Stimulated activated CD4-positive, alpha-beta T cell treated with anti-CD3 and anti-CD28 coated beads, Interleukin-15, amount 100 ng/mL, for 24 hours (primary cell): ENCODE data around the gene ROR1.

Experiments used
- DNase-seq: peaks from one replicate; pipeline ENCODE4 v3.0.0-alpha.2; 2020

The ROR1 gene

GRCh38 chr1:64038965-64039364 lies 265.1 kb downstream of the ROR1 start:
- DNase-seq: no peak

DNA sequence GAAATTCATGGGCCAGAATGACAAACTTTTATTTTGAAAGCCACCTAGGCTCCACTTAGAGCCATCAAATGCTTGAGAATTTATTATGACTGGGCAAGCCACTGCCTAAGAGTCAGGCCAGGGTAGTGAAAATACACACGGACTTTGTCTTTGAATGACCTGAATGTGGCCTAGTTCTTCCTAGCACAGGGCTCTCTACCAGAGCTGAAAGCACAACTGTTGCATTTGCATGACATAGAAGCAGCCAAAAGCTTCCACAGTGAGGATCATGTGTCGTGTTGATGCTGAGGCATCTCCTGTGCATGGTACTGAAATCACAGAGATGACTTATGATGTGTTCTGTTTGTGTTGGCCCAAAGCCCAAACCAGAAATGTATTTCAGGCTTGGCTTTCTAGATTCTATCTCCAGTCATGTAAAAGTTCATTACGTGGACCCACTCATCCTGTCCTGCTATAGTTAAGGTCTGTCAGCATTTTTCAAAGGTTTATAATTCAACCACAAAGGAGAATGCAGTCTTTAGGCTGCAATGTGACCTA lies 265.6 kb downstream of the ROR1 start:
- no peak for DNase-seq

DNA sequence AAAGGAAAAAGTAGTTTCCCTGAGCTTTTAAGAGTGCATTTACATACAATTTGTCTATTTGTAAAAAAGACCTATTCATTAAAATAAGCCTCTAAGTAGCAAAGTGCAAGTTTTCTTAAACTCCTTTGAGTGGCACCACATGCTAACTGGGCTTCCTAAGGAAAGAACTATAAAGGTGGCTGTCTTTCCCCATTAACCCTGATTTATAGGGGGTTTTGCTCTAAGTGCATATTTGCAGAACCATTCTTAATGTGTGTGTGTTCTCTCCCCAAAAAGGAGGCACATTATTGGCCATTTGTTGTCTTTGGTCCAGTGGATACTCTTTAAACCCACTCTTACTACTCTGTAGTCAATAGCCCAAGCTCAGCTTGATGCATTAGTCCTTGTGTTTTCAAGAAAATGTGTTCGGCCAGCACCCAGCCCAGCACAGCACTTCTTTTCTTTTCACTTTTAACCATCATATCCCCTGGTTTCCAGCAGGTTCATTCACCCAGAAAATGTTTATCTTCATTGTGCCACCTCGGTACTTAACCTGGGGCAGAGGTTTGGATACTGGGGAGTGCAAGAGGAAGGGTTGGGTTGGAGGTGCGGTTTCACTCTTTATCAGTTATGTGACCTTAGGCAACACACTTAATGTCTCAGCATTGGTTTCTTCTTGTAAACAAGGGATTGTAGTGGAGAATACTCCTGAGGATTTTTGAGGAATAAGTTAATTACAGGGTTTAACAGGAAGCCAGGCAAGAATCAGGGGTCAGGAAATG lies 267.7 kb downstream of the ROR1 start:
- DNase-seq: no peak

GRCh38 chr1:64042331-64043100 lies 268.7 kb downstream of the ROR1 start:
- no peak for DNase-seq

DNA sequence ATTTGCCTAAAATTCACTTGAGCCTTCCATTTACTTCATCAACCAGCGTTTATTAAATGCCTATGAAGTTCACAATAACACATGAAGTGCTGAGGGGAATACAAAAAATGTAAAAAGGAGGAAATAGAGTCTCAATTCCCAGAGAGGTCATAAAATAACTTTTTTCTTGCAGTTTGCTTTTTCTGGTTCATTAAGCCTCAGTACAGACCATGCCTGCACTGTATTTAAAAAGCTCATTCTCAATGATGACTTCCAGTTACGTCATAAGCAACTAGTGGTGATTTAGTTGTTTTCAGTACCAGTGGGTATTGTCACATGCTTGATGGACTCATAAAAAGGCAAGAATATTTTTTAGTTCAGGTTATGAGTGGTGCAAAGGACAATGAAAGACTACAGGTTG lies 269.5 kb downstream of the ROR1 start:
- no peak for DNase-seq

DNA sequence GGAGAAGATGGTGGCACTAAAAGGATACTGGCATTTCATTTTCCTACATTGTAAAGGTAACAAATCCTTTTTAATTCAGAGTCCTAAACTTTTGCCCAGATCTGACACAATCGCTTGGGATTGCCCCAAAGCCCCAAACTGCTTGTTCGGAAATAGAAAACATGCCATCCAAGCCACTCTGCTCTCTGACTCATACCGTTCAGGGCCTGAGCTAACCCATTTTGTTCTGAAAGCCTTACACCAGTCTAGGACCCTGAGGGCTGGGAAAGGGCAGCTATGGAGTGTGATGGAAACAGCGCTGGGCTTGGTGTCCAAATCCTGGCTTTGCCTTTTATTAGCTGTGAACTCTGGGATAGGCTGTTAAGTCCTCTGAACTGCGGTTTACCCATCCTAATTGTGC lies 270.2 kb downstream of the ROR1 start:
- no peak for DNase-seq

GRCh38 chr1:64046243-64046642 lies 272.4 kb downstream of the ROR1 start:
- no peak for DNase-seq

DNA sequence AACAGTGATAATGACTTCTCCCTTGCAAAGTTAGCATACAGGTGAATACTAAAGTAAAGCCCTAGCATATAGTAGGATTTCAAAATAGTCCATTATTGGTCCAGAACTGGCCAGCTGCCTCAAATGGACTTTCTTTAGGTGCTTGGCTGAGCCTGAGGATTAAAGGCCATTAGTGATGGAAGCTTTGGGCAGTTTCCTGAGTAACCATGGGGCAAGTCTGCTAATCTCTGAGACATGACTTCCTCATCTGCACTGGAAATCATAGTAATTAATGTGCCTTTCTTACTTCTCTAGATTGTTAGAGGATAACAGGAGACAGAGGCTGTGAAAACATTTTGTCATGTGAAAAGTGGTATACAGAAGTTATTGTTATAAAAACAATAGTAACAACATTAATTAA lies 273.1 kb downstream of the ROR1 start:
- no peak for DNase-seq

DNA sequence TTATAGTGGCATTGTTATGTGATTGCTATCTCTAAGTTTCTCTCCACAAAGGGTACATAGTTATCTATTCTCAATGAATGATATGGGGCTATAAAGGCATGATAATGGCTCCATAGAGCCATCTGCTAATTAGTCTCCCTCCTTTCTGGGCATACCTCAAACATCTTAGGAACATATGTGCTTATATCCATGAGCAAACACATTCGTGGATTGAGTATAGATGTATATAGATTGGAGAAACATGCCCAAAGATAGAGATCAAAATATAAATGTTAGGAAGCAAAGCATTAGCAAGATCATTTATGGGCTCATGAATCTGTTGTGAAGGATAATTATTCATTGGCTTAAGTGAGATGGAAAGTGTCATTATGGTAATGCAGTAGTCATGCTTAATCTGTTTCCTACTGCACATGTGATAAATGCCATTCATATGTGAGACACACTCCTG lies 273.8 kb downstream of the ROR1 start:
- no peak for DNase-seq

DNA sequence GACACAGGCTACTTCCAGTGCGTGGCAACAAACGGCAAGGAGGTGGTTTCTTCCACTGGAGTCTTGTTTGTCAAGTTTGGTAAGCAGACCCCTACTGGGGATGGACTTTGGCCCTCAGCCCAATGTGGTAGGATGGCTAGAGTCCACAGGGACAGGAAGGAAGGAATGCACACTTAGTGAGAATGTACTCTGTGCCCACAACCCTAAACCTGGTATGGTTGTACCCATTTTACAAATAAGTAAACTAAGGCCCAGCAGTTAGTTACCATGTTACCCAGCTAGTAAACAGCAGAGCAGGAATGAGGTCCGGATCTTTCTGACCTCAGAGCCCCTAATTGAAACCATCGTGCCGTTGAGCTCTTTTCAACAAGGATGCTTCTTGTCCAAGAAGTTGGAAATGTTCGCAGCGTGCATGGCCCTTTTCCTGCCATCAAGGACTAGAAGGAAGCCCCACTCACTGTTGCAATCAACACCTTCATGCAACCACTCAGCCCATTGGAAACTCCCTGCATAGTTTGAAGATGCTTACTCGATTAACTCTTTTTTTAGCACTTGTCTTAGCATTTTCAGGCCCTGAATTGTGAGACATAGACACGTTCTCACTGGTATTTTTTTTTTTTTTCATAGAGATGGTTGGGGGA lies 276.2 kb downstream of the ROR1 start:
- DNase-seq: no peak

DNA sequence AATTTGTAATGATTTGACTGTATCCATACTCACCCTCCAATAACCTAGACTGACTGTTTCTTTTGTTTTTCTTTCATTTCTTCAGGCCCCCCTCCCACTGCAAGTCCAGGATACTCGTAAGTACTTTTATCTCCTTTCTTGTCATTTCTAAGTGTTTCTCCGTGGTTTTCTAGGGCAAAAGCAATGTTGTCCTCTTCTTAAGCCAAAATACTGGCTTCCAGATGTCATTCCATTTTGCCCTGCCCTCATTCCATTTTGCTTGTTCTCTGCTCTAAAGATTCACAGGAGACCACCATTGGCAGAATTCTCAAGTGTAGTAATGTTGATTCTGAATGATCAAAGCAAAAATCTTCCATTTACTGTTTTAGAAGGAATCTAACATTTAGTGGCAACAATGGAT lies 276.8 kb downstream of the ROR1 start:
- no peak for DNase-seq

DNA sequence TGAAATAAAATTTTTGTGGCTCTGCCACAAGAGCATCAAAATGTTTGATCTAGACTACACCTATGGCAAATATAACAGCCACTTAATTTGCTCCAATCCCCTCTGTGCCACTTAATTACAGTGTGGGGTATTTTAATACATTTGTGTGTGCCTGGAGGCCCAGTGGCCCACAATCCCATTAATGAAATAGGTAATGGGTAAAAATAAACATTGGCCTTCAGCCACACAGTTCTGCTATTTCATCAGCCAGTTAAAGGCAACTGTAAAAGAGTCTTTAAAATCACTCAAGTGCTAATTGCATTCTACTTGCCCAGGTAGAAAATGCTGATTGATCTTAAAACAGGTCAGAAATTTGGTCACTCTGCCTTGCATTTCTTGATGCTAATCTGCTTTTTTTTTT lies 278.0 kb downstream of the ROR1 start:
- no peak for DNase-seq

- no peak for DNase-seq
These were observed 279.0 kb downstream of the ROR1 start for GRCh38 chr1:64052777-64053176.

GRCh38 chr1:64055310-64055709 lies 281.5 kb downstream of the ROR1 start:
- DNase-seq: no peak

GRCh38 chr1:64059556-64059955 lies 285.7 kb downstream of the ROR1 start:
- no peak for DNase-seq

GRCh38 chr1:64060611-64061302 lies 286.9 kb downstream of the ROR1 start:
- DNase-seq: no peak

- DNase-seq: no peak
These were observed 287.8 kb downstream of the ROR1 start for GRCh38 chr1:64061430-64062104.

DNA sequence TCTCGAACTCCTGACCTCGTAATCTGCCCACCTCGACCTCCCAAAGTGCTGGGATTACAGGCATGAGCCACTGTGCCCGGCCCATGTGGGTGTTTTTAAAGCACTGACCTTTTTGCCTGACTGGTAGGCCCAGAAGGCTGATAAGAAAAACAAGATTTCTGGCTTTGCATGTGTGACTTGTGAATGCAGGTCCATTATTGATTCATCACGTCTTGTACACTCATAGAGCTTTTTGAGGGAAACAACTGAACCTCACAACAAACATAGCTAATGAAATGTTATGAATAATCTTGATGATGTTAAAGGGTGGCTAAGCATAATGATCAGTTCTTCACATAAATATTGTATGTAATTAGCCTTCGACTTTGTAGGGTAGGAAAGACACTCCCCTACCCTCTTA lies 288.7 kb downstream of the ROR1 start:
- no peak for DNase-seq

DNA sequence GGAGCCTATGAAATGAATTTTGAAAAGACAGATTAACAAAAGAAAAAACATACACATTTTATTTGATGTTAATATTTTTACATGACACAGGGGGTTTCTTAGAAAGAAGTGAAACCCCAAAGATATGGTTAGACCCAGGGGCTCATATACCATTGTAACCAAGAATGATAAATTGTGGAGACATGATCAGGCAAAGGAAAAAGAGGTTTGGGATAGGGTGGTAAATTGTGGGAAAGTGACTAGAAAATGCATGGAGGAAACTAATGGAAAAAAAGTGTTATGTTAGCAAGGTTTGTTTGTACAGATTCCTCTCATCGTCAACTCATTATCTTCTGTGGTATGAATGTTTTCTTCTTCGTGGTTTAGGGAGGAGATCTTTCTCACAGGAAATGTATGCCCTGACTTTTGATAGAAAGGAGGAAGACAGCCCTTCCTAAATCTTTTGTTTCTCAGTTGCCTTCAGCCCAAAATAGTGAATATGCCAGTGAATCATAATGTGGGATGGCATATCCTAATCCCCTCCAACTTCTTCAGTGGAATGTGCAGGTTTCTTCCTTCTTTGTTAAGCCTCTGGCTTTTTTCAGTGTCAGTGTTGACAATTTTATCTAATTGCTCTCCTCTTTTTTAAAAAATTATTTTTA lies 289.2 kb downstream of the ROR1 start:
- DNase-seq: no peak

DNA sequence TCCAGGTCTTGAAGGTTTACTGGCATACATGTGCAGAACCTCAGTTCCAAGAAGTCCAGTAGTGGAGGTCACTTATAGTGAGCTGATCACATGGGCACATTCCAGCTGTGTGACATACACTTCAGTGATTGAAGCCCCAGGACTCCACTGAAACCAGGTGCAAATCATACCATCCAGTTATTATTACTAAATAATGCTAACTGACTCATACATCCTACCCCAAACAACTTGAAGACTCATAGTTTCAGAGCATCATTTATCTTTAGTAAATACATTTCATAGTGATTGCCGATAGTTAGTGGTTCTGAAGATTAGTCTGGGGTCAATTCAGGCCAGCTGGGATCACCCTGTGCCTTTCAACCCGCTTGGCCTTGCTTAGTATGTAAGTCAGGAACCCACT lies 291.8 kb downstream of the ROR1 start:
- no peak for DNase-seq

DNA sequence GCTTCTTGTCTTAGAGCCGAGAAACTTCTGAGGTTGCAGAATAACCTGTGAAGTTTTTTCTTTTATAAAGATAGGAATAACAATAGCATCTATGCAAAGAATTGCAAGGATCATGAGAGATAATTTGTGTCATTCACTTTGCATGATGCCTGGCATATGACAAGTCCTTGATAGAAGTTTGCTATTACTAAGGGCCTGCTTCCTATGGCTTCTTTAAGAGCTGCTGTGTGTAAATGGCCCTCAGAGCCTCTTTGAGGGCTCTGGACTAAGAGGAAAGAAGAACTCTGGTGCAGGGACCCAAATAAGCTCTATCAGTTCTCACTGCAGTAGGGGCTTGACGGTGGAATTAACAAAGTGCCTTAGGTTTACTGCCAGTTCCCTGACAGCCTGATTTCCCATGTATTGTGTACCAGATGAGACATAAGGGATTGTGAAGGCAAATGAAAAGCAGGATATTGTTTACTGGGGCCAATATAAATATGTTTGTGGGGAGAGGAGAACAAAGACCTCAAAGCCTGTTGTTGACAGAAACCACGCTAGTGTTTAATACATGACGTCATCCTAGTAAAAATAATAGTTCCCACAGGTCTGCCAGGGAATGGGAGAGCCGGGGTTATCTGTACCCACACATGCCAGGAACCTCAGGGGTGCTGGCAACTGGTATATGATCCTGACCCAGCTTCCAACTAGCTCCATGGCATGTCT lies 298.4 kb downstream of the ROR1 start:
- no peak for DNase-seq
